ENCODE measurements around the gene ST3GAL5.
"Not testable (repeated sequence)": the region's sequence is repeated elsewhere in the genome, so short reads cannot be mapped to it uniquely, and the experiment has no call there.

The ST3GAL5 gene

DNA sequence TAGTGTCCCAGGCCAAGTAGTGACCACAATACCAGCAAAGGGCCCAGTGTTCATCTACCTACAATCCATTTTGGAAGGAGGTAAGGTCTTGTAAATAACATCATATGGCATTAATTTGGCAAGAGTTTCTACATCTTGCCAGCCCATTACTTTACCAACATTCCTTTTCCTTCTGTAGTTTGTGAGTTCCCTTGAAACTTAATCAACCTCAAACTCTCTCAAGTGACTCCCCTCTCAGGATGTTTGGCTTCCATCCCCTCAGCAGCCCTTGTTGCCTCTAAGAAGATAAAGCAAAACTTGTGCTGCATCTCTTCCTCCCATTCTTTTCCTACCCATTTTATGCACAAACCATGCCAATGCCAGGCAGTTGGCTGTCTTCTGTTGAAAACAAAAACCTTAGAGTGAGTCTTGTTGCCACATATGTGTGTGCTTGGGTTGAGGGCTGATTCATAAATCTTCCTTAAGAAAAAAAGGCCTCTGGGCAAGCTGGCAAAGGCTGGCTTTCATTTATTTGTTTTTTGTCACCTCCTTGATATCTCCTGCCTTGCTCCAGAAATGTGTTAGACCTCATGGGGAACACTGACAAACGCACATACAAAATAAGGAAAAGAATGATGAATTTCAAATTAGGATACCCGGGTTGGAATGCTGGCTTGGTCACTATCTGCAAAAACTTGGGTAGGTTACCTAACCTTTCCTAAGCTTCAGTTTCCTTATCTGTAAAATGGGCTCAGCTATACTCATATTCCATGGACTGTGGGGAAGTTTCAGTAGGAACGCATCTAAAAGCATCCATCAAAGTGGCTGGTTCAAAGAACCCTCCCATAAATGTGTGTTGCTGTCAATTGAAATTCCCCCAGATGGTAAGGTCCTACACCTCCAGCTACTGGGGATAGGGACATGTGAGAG is 29.4 kb upstream of the ST3GAL5 start:
- DNase-seq (ENCODE audit: low read depth in 2 of 2), result no peak

DNA sequence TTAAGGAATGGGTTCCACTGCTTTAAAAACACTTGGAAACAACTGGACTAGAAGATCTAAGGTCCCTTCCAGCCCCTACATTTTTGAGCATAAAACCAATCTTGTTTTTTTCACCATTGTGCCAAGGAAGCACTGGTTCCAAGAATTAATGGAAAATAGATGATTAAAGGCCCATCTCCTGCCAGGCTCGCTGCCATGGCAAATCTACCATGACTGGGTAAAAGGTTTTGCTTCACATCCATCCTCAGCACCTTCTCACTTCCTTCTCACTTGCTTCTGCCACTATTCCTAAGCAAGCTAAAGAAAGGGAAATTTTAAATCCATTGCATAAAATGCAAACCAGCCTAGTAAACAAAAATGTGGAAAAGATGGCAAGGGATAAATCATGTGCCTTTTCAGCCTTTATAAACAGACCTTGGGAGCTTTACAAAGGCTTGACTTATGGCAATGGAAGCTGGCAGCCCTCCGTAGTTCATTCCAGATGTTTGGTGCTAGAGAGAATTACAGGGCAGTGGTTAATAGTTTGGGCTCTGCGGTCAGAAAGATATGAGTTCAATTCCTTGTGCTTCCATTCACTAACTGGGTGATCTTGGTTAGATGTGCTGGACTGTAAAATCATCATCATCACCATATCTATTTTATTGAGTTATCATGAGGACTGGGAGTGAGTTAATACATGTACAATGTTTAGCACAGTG is 27.0 kb upstream of the ST3GAL5 start:
- no peak for DNase-seq (ENCODE audit: low read depth in 2 of 2)

DNA sequence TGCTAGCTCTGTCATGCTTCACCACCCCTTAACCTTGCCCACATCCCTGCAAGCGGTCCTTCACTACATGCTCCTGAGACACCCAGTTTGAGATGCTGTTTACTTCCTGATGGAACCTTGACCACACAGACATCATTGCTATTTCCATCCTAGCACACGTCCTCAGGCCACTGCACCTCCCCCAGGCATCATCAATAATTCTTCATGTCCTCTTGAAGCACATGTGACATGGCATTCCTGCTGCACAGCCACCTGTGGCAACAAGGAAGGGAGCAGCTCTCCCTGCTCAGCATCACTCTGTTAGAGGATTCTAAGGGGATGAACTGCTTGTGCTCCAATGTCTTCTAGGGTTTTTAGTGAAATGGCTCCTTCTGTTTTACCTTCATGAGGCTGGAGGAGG is 26.1 kb upstream of the ST3GAL5 start:
- DNase-seq (ENCODE audit: low read depth in 2 of 2), result no peak

DNA sequence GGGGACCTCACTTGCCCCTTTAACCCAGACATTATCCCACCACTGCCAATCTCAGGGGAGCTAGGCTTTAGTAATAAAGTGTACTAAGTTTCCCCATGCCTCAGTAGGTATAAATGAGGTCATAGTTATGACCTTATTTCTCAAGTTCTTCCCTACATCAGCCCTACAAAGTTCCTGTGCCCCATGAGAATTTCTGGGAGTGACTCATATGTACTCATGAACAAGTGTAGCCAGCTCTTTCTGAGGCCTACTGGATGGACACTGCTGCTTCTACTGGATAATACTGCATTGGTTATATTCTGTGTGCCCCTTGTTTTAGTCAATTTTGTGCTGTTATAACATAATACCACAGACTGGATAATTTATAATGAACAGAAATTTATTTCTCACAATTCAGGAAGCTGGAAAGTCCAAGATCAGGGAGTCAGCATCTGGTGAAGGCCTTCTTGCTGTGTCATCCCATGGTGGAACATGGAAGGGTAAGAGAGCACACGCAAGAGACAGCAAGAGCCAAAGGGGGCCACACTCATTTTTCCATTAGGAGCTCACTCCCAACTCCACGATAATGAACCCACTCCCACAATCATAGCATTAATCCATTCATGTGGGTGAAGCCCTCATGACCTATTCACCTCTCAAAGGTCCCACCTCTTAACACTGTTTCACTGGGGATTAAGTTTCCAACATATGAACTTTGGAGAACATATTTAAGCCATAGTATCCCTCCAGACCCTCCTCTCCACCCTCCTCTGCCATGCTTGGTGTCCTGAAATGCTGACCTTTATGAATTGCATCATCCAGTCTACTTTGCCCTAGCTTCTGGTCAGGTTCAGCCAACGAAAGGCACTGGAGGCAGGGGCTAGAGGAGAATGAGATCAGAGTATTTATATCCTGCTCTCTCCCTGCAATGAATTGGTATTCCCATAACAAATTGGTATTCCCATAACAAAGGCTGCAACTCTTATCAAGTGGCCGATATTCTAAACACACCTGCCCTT is 25.4 kb upstream of the ST3GAL5 start:
- no peak for DNase-seq (ENCODE audit: low read depth in 2 of 2)

DNA sequence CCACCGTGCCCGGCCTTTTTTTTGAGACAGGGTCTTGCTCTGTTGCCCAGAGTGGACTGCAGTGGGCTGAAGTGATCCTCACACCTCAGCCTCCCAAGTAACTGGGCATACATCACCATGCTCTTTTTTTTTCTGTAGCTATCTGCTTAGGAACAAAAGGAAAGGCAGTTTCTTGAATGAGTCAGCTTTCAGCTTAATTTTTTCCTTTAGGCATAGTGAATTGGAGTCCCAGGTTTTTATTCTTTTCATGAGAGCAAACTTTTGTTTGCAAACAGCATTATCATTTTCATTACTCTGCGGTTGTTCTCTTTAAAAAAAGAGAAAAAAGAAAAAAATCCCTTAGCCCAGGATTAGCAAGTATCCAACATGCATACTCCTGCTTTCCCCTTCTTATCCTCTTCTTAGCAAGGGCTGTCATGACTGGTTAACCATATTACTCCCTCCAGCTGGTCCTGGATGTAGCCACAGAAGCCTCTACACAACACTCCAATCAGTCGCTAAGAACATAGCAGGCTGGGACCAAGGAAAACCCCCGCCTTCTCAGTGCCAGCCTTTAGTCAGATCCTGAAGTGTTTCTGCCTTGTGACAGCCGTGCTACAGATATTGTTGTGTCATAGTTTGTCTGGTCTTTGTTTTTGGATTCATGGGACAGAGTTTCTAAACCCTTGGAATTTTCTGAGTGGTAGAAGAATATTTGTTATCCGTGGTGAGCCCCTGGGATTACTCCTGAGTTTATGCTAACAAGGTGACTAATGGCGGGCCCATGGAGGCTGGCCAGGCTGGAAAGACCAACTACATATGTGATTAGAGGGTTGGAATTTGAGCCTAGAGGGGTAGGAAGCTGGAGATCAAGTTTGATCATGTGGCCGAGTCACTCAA is 23.3 kb upstream of the ST3GAL5 start:
- no peak for DNase-seq (ENCODE audit: low read depth in 2 of 2)

DNA sequence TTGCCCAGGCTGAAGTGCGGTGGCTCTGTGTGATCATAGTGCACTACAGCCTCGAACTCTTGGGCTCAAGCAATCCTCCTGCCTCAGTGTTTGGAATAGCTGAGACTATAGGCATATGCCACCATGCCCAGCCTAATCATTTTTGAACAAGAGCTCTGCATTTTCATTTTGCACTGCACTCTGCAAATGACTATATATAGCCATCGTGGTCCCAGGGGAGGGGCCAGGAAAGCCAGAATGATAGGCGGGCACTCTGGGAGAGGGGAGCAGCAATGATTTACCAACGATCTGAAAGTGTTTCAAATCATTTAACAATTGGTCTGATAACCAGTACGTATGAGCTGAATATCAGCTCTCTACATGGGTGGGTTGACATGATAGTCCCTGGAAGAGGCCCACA is 22.3 kb upstream of the ST3GAL5 start:
- no peak for DNase-seq (ENCODE audit: low read depth in 2 of 2)

DNA sequence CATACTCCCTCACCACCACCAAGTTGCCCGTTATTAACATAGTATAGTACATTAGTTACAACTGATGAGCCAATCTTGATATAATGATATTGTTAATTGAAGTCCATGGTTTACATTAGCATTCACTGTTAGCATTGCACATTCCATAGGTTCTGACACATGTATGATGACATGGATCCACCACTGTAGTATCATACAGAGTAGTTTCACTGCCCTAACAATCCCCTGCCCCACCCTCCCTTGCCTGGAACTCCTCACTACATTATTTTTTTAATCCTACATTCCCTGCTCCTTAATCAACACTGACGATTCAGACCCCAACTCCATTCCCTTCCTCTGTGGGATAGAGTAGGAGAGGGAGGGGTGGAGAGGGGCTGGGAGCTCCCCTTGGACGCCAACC is 20.2 kb upstream of the ST3GAL5 start:
- DNase-seq (ENCODE audit: low read depth in 2 of 2), result no peak

DNA sequence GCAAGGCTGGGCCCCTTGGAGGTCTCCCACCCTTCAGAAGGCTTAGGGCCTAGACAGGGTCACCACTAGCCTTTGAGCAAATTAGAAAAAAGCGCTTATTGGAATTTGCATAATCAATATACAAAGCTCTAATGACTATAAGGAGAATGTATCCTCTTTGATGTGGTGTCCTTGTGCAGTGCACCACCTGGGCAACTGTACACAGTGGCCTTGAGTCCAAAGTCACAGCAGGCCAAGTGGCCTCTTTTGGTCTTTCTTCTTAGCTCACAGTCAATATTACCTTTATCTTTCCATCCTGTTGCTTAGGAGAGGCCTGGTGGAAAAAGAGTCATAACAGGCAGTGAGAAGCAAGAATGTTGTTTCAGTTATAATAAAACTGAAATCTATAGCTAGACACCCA is 19.7 kb upstream of the ST3GAL5 start:
- no peak for DNase-seq (ENCODE audit: low read depth in 2 of 2)

DNA sequence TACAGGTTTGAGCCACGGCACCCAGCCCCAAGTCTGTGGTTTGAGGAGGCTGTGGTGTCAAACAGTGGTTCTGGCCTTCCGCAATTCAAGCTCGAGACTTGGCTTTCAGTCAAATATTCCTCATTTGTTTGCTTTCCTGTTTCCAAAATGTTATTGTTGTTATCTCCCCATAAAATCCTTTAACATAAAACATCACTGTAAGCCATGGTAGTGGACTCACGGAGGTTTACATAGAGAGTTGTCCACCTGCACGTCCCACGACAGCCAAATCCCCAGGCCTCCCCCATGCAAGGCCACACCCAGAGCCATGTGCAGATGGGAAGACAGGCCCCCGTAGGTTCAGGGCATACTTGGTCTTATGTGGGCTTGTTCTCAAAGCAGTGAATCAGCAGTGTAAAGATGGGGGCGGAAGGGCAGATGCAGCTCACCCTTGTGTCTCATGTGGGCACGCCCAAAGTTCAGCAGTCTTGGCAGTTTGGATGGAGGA is 18.9 kb upstream of the ST3GAL5 start:
- DNase-seq (ENCODE audit: low read depth in 2 of 2), result no peak

DNA sequence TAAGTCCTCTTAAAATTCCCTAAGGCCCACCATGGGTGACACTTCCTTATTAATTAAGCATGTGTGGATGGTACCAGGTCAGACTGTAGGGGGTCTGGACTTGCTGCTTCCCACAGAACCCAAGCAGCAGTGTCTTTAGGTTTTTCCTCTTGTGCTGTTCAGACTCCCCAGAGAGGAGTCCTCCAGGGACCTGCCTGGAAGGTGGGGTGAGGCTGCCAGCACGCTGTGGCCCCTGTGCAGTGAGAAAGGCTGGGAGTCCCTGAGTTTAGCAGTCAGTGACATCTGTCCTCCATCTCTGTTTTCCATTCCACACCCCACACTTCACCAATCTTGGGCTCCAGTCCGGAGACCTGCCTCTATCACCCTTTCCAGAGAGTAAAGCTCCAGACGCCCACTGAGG is 18.0 kb upstream of the ST3GAL5 start:
- no peak for DNase-seq (ENCODE audit: low read depth in 2 of 2)

DNA sequence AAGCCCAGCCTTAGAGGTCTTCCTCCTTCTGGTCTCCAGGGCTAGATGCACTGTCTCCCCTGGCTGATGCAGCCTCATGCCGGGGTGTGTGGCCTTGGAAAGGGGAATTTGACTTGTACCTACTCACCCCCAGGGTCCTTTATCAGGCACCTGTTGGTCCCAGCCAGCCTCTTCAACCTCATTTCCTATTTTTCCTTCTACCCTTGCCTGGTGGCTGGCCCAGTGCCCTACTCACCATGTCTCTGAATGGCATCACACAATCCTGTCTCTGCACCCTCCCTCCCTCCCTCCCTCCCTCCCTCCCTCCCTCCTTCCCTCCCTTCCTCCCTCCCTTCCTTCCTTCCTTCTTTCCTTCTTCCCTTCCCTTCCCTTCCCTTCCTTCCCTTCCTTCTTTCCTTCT is 17.1 kb upstream of the ST3GAL5 start:
- DNase-seq (ENCODE audit: low read depth in 2 of 2), result no peak

DNA sequence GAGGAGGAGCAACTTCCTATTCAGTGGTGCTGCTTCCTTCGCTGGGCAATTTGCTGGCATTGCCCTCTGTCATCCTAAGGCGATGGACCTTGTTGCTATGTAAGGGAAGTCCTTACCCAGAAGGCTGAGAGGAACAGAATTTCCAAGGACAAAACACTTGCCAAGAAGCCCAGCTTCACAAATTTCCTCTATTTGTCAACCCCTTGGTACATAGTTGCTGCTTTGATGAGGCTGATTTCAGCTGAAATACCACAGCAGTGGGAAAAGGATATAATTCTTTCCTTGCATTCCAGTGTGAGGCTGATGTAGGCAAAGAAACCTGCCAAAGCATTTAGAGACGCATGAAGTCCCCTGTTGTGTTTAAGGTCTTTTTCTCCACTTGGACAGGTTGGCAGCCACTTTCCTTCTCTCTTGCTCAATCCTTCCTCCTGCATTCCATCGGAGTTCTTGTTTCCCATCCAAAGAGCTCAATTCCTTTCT is 16.4 kb upstream of the ST3GAL5 start:
- DNase-seq (ENCODE audit: low read depth in 2 of 2), result no peak

DNA sequence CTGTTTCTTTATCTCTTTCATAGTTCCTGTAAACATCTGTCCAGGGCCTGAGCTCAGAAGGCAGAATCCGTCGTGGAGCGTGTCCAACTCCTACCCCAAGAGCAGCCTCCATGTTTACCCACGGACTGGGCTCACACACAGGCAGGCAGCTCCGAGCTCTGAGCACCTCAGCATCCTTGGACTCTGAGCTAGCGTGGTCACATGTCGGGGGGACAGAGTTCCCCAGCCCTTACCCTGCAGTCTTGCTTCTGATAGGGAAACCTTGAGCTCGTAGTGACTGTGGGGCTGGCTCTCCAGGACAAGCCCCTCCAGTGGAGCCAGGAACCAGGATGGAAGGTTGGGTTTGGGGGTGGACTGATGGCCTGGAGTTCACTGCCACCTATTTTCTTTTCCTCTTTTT is 15.1 kb upstream of the ST3GAL5 start:
- no peak for DNase-seq (ENCODE audit: low read depth in 2 of 2)

DNA sequence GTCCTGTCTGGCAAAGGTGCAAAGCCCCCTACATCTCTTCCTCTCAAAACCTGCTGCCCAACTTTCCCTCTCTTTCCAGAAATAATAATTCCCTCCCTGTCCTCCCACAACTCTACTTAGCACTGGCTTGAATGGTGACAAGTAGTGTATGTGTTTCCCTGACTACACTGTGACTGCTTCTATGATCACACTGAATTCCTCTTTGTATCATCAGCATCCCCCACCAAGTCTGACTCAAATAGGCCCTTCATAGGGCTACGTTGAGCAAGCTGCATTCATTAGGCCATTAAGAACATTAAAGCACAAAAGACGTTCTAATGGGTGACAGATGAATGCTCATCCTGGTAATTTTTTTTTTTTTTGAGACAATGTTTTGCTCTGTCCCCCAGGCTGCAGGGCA is 13.7 kb upstream of the ST3GAL5 start:
- no peak for DNase-seq (ENCODE audit: low read depth in 2 of 2)

DNA sequence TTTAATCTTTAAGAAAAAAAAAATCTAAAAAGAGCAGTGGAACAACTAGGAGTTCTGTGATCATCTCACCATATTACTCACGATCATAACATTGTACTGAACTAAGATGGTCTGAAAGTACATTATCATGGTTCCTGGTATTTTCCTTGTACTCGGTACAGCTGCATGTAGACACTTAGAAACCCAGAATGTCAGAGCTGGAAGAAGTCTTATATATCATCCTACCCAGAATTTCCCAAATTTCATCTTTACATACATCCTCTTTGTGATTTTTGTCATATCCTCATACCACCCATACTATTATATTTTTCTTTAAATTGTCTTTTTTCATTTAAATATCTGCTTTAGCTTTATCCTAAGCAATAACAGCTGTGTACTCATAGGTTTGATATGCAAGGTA is 12.4 kb upstream of the ST3GAL5 start:
- no peak for DNase-seq (ENCODE audit: low read depth in 2 of 2)

DNA sequence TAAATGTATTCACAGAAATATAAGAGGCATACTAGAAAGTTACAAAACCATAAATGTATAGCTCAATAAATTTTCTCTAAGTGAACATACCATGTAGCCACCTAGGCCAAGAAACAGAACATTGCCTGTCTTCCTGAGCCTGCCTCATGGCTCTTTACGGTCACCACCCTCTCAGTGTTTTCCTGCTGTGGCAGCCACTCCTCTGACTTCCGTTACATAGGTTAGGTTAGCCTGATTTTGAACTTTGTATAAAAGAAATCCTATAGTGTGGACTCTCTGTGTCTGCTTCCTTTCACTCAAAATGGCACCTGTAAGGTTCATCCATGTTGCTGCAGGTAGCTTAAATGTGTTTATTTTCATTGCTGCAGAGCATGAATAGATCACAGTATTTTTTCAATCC is 11.6 kb upstream of the ST3GAL5 start:
- DNase-seq (ENCODE audit: low read depth in 2 of 2), result no peak

DNA sequence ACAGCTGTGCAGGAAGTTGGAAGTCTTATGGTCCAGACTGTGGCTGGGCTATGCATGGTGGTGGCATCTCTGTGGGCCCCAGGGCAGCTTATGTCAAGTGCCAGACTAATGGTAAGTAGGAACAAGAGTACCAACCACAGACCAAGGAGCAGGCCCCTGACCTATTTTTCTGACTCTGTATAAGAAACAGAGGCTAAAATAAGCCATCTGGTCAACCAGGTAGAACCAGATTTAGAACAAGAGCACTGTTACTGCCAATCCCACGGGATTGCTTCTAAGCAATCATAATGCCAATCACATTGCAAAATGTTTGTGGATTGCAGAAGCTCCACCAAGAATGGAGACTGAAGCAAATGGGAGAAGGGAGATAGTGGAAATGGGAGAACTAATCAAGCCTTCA is 11.1 kb upstream of the ST3GAL5 start:
- no peak for DNase-seq (ENCODE audit: low read depth in 2 of 2)

DNA sequence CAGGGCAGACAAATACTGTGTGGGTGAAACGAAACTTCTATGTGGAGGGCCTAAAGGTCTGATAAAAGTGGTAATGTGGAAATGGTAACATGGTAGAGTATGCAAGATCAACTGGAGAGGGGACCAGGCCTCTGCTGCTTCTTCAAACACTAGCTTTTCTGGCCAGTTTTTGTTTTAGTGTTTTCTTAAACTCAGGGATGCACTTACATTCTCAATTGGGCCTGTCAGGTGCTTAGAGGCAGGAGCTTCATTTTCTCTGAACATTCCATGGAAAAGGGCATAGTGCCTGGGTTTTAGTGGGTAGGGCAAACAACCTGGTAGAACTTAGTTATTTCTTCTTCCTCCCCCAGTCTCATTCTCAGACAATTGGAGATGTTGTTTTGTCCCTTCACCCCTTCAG is 10.5 kb upstream of the ST3GAL5 start:
- no peak for DNase-seq (ENCODE audit: low read depth in 2 of 2)

DNA sequence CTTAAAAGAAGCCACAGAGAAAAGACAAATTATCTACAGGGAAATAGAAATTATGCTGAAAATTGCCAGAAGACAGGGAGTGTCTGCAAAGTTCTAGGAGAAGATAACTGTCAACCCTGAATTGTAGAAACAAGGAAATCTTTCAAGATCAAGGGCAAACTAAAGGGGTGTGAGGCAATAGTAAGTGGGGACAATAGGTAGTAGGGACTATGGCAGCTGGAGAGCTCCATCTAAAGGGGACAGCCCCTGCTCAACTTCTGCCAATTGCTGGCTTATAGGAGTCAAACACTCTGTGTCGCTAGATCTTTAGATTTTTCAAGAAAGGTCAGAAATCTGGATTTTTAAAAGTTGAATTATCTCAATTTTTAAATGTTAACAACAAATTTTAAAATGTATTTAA is 10.1 kb upstream of the ST3GAL5 start:
- DNase-seq (ENCODE audit: low read depth in 2 of 2), result no peak

DNA sequence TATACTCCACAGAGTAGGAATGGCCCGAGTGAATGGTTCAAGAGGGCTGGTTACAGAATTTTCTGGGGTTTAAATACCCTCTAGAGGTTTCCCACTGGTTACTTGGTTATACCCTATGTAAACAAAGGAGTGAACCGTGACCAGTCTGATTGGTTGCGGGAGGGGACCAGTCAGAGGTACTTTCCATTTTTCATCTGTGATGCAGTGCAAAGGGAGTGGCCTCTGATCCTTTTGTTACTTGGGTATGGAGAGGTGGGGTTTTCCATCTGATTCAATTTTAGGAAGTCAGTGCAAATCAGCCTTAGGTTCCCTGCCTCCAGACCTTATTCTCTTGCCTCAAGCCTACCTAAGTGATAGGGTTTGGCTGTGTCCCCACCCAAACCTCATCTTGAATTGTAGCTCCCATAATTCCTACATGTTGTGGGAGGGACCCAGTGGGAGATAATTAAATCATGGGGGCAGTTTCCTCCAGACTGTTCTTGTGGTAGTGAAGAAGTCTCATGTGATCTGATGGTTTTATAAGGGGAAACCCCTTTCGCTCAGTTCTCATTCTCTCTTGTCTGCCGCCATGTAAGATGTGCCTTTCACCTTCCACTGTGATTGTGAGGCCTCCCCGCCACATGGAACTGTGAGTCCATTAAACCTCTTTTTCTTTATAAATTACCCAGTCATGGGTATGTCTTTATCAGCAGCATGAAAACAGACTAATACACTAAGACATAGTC is 5.9 kb upstream of the ST3GAL5 start:
- DNase-seq (ENCODE audit: low read depth in 2 of 2), result not testable (repeated sequence)

Data from stimulated activated CD4-positive, alpha-beta T cell treated with anti-CD3 and anti-CD28 coated beads, Interleukin-1b, Interleukin-23, amount 100 ng/mL, for 4 hours (primary cell).